Stimulated activated CD8-positive, alpha-beta memory T cell treated with anti-CD3 and anti-CD28 coated beads, Interleukin-15, amount 100 ng/mL, for 24 hours (primary cell): Measurements from ENCODE around the gene SEL1L2.

Experiments used
- DNase-seq: peaks from one replicate; pipeline ENCODE4 v3.0.0-alpha.2; 2020; ENCODE audit warnings: low read depth

SEL1L2 gene

DNA sequence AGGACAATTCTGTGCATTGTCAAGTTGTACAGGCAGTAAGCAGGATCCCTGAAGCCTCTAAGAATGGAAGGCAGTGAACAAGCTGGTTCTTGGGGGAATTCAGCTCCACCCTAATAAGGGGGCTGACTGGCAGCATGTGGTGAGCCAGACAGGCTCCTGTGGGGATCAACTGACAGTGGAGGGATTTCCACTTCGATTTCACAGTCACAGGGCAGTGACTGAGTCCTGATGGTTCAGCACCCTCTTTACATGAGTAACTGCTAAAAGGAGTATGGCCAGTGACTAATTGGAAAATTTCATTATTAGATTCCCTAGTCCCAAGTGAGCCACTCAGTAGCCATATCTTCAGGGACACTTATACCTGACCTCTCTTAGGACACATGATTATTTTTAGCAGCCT lies 127.2 kb downstream of the SEL1L2 start:
- DNase-seq = no peak

GRCh38 chr20:13862245-13862644 lies 128.2 kb downstream of the SEL1L2 start:
- no peak for DNase-seq

GRCh38 chr20:13858871-13859270 lies 131.5 kb downstream of the SEL1L2 start:
- DNase-seq = no peak

GRCh38 chr20:13858439-13858838 lies 132.0 kb downstream of the SEL1L2 start:
- DNase-seq = no peak

DNA sequence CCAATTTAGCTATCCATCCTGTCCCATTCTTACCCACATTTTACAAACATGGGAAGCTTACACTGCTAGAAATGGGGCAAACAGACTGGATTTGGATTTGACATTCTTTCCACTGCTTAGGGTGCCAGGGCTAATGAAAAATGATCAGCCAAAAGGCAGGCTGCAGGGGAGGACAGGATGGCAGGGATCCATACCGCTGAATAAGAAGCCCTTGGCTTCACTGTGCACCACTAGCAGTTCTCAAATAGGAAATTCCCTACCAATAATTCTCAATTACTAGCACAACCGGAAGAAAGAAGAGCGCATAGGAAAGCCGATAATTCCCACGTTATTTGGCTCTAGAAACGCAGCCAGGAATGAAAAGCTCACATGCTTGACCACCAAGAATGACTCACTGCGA lies 132.5 kb downstream of the SEL1L2 start:
- DNase-seq = no peak

DNA sequence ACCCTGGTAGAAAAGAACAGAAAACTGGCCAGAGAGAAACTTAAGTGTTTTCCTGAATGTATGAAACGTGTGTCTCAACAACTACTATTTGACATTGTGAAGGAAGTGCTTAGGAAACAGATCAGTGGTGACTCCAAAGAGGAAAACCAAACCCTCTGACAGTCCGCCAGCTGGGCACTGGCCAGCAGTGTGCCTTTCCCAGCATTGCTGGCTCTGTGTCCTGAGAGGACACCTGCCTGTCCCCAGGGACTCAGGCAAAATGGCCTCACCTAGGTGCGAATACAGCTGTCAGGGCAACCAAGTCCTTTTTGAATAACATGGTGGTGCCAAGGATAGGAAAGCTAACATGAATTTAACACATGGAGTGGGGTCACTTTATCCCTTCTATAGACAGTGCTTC lies 133.1 kb downstream of the SEL1L2 start:
- no peak for DNase-seq

DNA sequence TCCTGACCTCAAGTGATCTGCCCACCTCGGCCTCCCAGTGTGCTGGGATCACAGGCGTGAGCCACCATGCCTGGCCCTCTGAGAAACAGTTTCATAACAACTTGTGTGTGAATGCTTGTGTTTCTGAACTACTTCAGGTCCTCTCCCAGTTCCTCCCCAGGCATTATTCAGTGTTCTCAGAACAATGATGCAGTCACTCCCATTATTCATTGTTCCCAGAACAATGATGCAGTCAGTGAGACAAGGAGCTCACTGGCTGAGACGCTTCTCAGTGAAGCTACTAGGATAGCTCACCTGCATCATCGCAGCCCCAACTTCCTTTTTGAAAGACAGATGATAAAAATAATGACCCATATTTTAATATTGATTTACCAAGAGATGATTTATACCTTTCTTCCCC lies 134.1 kb downstream of the SEL1L2 start:
- DNase-seq = no peak

GRCh38 chr20:13855613-13856012 lies 134.8 kb downstream of the SEL1L2 start:
- DNase-seq = no peak

- no peak for DNase-seq
These were observed 138.1 kb downstream of the SEL1L2 start for GRCh38 chr20:13852306-13852705.

DNA sequence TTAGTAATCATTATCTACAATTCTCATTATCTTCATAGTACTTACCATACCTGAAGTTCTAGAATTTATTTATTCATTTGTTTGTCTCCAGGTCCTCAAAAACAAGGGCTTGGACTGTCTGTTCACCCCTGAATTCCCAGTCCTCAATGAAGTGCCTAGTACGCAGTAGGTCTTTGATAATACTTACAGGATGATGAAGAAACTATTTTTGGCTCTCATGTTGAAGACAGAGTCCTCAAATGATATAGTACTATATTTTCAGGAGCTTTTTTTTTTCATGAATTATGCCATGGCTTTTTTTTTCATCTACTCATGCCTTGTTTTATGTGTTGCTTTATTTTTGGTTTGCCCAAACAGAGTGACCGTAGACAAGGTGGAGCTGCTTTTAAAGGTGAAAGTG lies 139.1 kb downstream of the SEL1L2 start:
- DNase-seq = no peak

- DNase-seq = no peak
These were observed 146.1 kb downstream of the SEL1L2 start for GRCh38 chr20:13844296-13844695.

DNA sequence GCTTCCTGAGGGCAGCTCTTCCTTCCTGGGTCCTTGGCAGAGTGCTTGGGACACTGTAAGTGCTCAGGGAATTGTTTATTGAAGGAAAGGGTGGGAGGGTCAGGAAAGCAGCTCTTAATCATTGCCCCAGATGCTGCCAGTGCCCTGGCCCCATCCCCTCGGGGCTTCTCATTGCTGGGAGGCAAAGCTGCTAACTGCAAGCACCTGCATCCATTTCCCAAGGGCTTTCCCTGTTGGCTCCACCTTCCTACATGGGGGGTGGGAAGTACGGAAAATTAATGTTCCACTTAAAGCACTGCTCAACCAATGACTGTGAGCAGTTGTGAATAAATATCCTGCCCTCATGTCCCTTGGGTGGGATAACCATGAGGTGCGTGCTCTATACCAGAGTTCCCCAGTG lies 149.2 kb downstream of the SEL1L2 start:
- DNase-seq = no peak

DNA sequence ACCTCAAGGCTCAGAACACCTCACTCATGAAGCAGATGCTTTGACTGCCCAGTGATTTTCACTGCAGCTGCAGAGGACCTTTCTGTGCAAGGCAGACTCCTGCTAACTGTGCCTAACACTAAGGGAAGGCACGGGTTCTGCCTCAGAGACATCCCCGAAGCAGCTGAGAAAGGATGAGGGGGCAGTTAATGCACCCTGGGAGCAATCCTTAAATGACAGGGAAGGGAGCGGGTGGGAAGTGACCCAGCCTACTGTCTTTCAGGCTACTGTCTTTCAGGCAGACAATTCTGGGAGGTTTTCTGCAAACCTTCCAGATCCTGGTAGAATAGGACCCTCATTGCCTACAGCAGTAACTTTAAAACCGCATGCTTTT lies 150.3 kb downstream of the SEL1L2 start:
- DNase-seq = no peak

GRCh38 chr20:13839421-13840092 lies 150.9 kb downstream of the SEL1L2 start:
- no peak for DNase-seq

- DNase-seq = no peak
These were observed 151.8 kb downstream of the SEL1L2 start for GRCh38 chr20:13838664-13839063.

DNA sequence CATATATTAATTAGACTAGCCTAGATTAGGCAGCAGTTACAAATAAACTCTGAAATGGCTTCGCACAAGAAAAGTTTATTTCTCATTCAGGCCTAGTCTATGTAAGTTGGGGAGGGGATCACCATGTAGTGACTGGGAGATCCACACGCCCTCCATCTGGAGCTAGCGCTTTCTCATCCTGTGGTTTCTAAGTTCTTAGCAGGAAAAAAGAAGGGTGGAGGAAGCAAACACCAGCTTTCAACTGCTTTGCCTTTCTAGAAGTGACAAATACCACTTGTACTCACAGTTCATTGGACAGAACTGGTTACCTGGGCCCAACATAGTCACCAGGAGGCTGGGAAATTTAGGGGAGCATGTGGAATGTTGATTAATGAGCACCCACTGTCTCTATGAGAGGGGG lies 158.9 kb downstream of the SEL1L2 start:
- DNase-seq = no peak

DNA sequence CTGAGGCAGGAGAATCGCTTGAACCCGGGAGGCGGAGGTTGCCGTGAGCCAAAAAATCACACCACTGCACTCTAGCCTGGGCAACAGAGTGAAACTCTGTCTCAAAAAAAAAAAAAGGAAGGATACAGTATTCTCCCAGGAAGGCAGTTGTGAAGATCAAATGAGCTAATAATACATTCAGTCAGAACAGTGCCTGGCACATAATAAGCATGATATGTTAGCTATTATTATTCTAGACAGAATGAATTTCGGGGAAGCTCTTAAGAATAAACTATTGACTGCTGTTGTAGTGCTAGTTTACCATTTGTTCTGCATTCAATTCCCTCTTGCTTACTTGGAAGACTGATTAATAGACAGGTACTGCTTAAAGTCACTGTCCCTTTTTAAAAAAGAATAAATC lies 164.9 kb downstream of the SEL1L2 start:
- no peak for DNase-seq

- DNase-seq = no peak
These were observed 166.0 kb downstream of the SEL1L2 start for GRCh38 chr20:13824459-13824858.

GRCh38 chr20:13822459-13822858 lies 168.0 kb downstream of the SEL1L2 start:
- no peak for DNase-seq

GRCh38 chr20:13821876-13822275 lies 168.5 kb downstream of the SEL1L2 start:
- DNase-seq = no peak

DNA sequence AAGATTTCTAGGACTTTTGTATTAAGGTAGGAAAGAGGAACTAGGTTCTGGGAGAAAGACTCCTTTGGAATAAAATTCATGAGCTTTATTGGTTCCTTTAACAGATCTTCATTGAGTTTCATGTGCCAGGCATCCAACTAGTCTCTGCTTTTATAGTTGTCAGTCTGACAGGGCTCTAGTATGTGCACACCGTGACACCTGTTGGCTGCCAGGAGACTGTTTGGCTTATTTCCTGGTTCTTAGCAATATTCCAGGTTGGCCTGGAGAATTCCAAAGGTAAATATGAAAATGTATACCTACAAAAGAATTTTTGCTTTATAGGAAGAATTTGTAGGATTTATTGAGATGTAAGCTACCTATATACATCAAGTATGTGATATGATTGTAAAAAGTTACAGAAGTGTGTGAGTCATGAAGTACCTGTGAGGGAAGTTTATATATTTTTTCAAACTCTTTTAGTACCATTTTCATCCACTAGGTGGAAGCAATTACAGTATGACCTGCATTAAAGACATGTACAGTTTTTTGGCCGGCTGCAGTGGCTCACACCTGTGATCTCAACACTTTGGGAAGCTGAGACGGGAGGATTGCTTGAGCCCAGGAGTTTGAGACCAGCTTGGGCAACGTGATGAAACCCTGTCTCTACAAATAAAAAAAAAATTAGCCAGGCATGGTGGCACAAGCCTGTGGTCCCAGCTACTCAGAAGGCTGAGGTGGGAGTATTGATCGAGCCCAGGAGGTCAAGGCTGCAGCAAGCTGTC lies 170.3 kb downstream of the SEL1L2 start:
- DNase-seq = no peak

GRCh38 chr20:13817342-13817741 lies 173.1 kb downstream of the SEL1L2 start:
- DNase-seq = no peak

GRCh38 chr20:13816757-13817156 lies 173.7 kb downstream of the SEL1L2 start:
- DNase-seq = no peak

- no peak for DNase-seq
These were observed 175.7 kb downstream of the SEL1L2 start for GRCh38 chr20:13814672-13815071.
